Memory B cell (primary cell): Measurements from ENCODE around the gene RPL37.
"Not testable (repeated sequence)": the region's sequence is repeated elsewhere in the genome, so short reads cannot be mapped to it uniquely, and the experiment has no call there.

Source experiments
- ATAC-seq: fragments of 150-1000 bp; cut with Tn5 transposase; 2 replicates; pipeline ENCODE4 v1.10.0; 2021; ENCODE audit warnings: low read depth, mild to moderate bottlenecking, moderate library complexity
- DNase-seq, 2 donors: peaks; one replicate each; pipeline ENCODE4 v3.0.0; 2022; ENCODE audit warnings: low spot score in 2 of 2
- H3K27ac Mint-ChIP-seq: one replicate; pipeline ENCODE4 v1.8.0; 2022; ENCODE audit warnings: mild to moderate bottlenecking, moderate library complexity, mixed read lengths
- H3K27me3 Mint-ChIP-seq: one replicate; pipeline ENCODE4 v1.8.0; 2022; ENCODE audit warnings: mixed read lengths
- H3K36me3 Mint-ChIP-seq: one replicate; pipeline ENCODE4 v1.8.0; 2022; ENCODE audit warnings: mild to moderate bottlenecking, mixed read lengths
- H3K4me1 Mint-ChIP-seq: one replicate; pipeline ENCODE4 v1.8.0; 2022; ENCODE audit warnings: mixed read lengths
- H3K4me3 Mint-ChIP-seq: one replicate; pipeline ENCODE4 v1.8.0; 2022; ENCODE audit warnings: mild to moderate bottlenecking, moderate library complexity, mixed read lengths
- H3K9me3 Mint-ChIP-seq: one replicate; pipeline ENCODE4 v1.8.0; 2022; ENCODE audit warnings: mixed read lengths

The RPL37 gene

DNA sequence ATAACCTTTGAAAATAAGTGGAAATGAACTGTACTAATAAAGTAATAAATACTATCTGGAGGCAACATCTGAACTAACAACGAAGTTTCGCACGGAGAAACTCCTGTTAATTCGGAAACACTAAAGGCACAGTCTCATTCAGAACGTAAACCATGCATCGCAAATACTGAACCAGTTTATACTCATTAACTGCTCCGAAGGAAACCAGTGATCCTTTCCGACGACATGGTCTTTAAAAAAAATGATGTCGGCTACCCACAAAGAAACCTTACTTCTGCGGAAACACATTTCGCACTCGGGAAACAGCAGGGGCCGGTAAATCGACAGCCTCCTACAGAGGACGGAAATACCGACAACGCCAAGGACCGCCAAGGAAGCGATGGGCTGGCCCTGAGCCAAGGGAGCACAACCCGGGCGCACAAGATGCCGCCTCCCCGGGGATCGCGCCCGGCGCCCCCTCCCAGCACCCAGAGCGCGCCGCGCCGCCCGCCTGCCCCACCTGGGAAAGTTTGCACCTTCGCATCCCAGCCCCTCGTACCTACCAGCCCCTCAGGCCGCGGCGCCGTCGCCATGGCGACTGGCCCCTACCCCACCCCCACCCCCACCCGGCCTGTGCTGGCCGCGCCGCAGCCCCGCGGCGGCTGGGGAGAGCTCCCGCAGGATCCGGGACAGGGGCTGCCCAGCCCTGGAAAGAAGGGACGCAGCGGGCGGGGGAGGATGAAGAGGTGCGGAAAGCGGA lies 37.6 kb downstream of the RPL37 start:
- peak; percentile 47 to 59 for DNase-seq
- Mint-ChIP-seq H3K36me3 (peaks cover 3% of the 10 kb centered on the region), H3K9me3 (no peaks in the 10 kb centered on the region), H3K4me1 (peaks cover 27% of the 10 kb centered on the region), H3K27ac (peak overlapping the region; percentile 93), H3K27me3 (no peaks in the 10 kb centered on the region), H3K4me3 (peak overlapping the region; percentile 93)
- peak; percentile 28 for ATAC-seq

DNA sequence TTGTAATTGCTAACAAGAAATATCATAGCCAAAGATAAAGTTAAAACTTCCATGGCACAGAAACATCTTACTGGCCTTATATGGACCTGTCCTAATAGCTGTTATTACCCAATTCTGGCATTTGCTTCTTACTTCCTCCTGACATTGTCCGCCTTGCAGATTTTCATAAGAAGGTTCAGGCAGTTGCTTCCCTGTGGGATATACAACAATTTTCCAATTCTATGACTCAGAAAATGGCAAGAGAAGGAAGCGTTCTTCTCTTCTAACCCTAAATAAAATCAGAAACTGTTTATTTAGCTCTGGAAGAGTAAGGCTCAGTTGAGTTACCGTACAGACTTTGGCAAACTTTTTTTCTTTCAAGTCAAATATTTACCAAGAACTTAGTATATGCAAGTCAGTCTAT lies 38.5 kb downstream of the RPL37 start:
- Mint-ChIP-seq H3K4me1 (peaks cover 32% of the 10 kb centered on the region), H3K27me3 (no peaks in the 10 kb centered on the region), H3K27ac (peak overlapping the region; percentile 93), H3K9me3 (no peaks in the 10 kb centered on the region), H3K4me3 (peak overlapping the region; percentile 32), H3K36me3 (peaks cover 3% of the 10 kb centered on the region)
- DNase-seq: no peak
- ATAC-seq: no peak

DNA sequence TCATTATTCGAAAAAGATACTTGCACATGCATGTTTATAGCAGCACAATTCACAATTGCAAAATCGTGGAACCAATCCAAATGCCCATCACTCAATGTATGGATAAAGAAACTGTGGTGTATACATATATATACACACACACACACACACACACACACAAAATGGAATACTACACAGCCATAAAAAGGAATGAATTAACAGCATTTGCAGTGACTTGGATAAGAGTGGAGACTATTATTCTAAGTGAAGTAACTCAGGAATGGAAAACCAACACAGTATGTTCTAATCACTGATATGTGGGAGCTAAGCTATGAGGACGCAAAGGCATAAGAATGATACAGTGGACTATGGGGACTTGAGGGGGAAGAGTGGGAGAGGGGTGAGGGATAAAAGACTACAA lies 40.1 kb downstream of the RPL37 start:
- not testable (repeated sequence) for DNase-seq, H3K4me3 Mint-ChIP-seq, H3K27ac Mint-ChIP-seq, H3K36me3 Mint-ChIP-seq, H3K9me3 Mint-ChIP-seq, H3K27me3 Mint-ChIP-seq, ATAC-seq
- peaks cover 37% of the 10 kb centered on the region for H3K4me1 Mint-ChIP-seq

DNA sequence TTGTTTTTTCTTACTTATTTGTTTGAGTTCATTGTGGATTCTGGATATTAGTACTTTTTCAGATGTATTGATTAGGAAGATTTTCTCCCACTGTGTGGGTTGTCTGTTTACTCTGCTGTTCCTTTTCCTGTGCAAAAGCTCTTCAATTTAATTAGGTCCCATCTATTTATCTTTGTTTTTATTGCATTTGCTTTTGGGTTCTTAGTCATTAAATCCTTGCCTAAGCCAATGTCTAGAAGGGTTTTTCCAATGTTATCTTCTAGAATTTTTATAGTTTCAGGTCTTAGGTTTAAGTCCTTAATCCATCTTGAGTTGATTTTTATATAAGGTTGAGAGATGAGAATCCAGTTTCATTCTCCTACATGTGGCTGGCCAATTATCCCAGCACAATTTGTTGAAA lies 40.7 kb downstream of the RPL37 start:
- not testable (repeated sequence) for H3K9me3 Mint-ChIP-seq, DNase-seq, H3K27me3 Mint-ChIP-seq, H3K4me3 Mint-ChIP-seq, H3K36me3 Mint-ChIP-seq, ATAC-seq
- Mint-ChIP-seq H3K4me1 (peaks cover 39% of the 10 kb centered on the region), H3K27ac (peak overlapping the region; percentile 81)

DNA sequence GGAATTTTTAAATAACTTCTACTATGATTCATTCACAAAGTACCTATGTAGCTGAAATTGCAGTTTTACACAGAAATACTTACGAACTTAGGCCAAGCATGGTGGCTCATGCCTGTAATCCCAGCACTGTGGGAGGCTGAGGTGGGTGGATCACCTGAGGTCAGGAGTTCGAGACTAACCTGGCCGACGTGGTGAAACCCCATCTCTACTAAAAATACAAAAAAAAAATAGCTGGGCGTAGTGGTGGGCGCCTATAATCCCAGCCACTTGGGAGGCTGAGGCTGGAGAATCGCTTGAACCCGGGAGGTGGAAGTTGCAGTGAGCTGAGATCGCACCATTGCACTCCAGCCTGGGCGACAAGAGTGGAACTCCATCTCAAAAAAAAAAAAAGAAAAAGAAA lies 42.3 kb downstream of the RPL37 start:
- not testable (repeated sequence) for DNase-seq, H3K27me3 Mint-ChIP-seq, H3K27ac Mint-ChIP-seq, ATAC-seq, H3K9me3 Mint-ChIP-seq, H3K4me3 Mint-ChIP-seq
- H3K4me1 Mint-ChIP-seq: peaks cover 46% of the 10 kb centered on the region
- peaks cover 13% of the 10 kb centered on the region for H3K36me3 Mint-ChIP-seq

DNA sequence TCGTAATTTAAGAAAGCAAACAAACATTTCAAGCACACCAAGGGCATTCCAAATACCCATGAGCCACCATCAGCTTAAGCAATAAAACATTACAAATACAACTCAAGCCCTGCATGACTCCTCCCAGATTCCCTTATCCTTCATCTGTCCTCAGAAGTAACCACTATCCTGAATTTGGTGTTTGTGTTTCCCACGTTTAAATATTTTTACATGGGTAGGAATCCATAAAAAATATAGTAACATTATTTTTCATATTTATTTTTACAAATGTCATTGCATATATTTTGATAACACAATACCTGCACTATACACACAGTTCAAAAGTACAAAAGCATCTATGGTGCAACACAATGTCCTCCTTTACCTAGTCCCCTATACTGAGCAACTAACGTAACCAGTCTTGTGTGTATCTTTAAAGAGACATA lies 43.3 kb downstream of the RPL37 start:
- Mint-ChIP-seq H3K27ac (no peak overlapping the region), H3K36me3 (peaks cover 16% of the 10 kb centered on the region), H3K4me1 (peaks cover 48% of the 10 kb centered on the region), H3K4me3 (no peak overlapping the region), H3K27me3 (no peaks in the 10 kb centered on the region), H3K9me3 (peaks cover 1% of the 10 kb centered on the region)
- ATAC-seq (no peak), DNase-seq (no peak)

DNA sequence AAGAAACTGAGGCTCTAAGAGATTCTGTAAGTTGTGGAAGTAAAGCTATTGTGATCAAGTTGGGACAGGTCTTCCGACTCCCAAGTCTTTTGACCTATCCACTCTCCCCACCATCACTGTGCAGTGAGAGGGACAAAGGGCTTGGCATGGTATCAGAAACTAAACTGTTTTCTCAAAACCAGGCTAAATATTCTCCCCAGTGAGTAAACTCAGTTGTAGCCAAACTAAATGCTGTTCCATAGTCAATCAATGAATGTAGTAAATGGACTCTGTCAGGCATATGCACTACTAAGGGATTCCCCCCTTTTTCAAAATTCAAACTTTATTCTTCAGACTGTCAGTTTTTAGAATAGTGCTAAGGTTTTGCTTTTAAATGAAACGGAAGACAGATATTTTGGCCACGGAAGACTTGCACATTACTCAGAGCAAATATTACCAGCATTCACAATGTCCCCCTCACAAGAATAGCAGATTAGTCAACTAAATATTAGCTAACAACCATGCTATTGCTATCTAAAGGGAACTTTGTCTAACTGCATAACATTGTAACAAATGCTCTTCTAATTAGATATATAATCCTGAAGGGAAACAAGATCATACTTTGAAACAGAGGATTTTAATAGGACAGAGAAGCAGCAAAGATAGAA lies 44.0 kb downstream of the RPL37 start:
- ATAC-seq (no peak), DNase-seq (no peak)
- peaks cover 48% of the 10 kb centered on the region for H3K4me1 Mint-ChIP-seq
- no peaks in the 10 kb centered on the region for H3K27me3 Mint-ChIP-seq
- peak overlapping the region; percentile 76 for H3K27ac Mint-ChIP-seq
- H3K9me3 Mint-ChIP-seq: peaks cover 1% of the 10 kb centered on the region
- H3K36me3 Mint-ChIP-seq: peaks cover 21% of the 10 kb centered on the region
- H3K4me3 Mint-ChIP-seq: no peak overlapping the region

DNA sequence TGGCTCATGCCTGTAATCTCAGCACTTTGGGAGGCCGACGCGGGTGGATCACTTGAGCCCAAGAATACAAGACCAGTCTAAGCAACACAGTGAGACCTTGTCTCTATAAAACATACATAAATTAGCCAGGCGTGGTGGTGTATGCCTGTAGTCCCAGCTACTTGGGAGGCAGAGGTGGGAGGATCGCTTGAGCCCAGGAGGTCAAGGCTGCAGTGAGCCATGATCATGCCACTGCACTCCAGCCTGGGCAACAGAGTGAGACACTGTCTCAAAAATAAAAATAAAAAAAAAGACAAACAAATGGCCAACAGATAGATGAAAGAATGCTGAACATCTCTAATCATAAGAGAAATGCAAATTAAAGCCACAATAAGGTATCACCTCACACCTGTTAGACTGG lies 46.1 kb downstream of the RPL37 start:
- not testable (repeated sequence) for H3K4me3 Mint-ChIP-seq, H3K9me3 Mint-ChIP-seq, DNase-seq, ATAC-seq, H3K27me3 Mint-ChIP-seq
- H3K4me1 Mint-ChIP-seq: peaks cover 40% of the 10 kb centered on the region
- H3K27ac Mint-ChIP-seq: peak overlapping the region; percentile 38
- H3K36me3 Mint-ChIP-seq: peaks cover 22% of the 10 kb centered on the region

DNA sequence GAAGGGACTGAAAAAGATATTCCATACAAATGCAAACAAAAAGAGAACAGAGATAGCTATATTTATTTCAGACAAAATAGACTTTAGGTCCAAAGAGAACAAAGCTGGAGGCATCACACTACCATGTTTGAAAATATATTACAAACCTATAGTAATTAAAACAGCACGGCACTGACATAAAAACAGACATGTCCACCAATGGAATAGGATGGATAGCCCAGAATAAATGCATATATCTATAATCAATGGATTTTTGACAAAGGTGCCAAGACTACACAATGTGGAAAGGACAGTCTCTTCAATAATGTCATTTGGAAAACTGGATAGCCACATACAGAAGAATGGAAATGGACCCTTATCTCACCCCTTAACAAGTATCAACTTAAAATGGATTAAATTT lies 47.0 kb downstream of the RPL37 start:
- DNase-seq (no peak), ATAC-seq (no peak)
- Mint-ChIP-seq H3K4me1 (peaks cover 32% of the 10 kb centered on the region), H3K36me3 (peaks cover 22% of the 10 kb centered on the region), H3K27me3 (no peaks in the 10 kb centered on the region), H3K27ac (no peak overlapping the region), H3K4me3 (no peak overlapping the region), H3K9me3 (peaks cover 1% of the 10 kb centered on the region)

DNA sequence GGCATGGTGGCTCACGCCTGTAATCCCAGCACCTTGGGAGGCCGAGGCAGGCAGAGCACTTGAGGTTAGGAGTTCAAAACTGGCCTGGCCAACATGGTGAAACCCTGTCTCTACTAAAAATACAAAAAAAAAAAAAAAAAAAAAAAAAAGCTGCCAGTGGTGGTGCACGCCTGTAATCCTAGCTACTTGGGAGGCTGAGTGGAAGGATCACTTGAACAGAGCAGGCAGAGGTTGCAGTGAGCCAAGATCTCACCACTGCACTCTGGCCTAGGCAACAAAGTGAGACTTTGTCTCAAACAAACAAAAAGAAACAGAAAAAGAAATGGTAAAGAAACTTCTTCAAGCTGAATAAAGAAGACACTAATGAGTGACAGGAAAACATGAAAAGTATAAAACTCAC lies 48.4 kb downstream of the RPL37 start:
- not testable (repeated sequence) for H3K9me3 Mint-ChIP-seq, DNase-seq, H3K27ac Mint-ChIP-seq, H3K4me3 Mint-ChIP-seq, ATAC-seq, H3K27me3 Mint-ChIP-seq
- peaks cover 22% of the 10 kb centered on the region for H3K36me3 Mint-ChIP-seq
- H3K4me1 Mint-ChIP-seq: peaks cover 26% of the 10 kb centered on the region

DNA sequence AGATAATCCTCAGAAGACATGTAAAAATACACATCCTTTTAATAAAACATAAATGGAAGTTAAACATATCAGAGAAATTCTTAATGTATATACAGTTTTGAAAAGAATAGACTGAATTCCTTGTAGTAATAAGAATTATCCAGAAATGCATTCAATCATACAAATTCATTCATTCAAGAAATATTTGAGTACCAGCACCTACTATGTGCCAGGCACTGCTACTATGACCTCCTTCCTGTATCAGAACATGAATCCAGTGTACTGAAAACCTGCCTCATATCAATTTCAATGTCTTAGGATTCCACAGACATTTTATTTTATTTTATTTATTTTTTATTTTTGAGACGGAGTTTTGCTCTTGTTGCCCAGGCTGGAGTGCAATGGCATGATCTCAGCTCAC lies 50.1 kb downstream of the RPL37 start:
- ATAC-seq (no peak), DNase-seq (no peak)

DNA sequence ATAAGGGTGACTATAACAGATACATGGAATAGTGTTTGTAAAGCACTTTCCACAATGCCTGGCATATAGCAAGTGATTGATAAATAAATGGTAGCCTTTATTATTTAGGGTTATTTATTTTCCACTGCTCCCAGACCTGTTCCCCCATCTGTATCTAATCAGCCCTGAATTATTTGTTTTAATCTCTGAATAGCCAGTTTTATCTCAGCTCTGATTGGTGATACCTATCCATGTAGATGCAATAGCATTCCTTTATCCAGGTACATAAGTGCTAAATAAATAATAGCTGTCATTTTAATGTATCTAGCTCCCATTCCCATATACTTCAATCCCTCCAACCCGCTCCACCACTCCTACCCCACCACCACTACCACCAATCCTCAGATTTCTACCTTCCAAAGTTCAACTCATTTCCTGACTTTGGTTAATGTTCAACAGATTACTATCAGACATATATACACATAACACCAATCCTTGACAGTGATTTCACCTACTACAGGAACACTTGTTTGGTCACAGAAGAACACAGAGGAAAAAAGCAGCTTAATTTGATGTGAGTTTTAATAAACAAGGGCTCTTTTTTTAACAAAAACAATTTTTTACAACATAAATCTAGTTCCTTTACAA lies 50.9 kb downstream of the RPL37 start:
- ATAC-seq (no peak), DNase-seq (no peak)
- H3K36me3 Mint-ChIP-seq: peaks cover 22% of the 10 kb centered on the region
- H3K4me1 Mint-ChIP-seq: peaks cover 20% of the 10 kb centered on the region
- H3K4me3 Mint-ChIP-seq: no peak overlapping the region
- no peak overlapping the region for H3K27ac Mint-ChIP-seq
- H3K9me3 Mint-ChIP-seq: peaks cover 1% of the 10 kb centered on the region
- H3K27me3 Mint-ChIP-seq: no peaks in the 10 kb centered on the region

More for the DNA sequence above, 50.1 kb downstream of the RPL37 start:
- Mint-ChIP-seq H3K36me3 (peaks cover 22% of the 10 kb centered on the region), H3K27ac (no peak overlapping the region), H3K9me3 (peaks cover 1% of the 10 kb centered on the region), H3K4me1 (peaks cover 24% of the 10 kb centered on the region), H3K4me3 (no peak overlapping the region), H3K27me3 (no peaks in the 10 kb centered on the region)

DNA sequence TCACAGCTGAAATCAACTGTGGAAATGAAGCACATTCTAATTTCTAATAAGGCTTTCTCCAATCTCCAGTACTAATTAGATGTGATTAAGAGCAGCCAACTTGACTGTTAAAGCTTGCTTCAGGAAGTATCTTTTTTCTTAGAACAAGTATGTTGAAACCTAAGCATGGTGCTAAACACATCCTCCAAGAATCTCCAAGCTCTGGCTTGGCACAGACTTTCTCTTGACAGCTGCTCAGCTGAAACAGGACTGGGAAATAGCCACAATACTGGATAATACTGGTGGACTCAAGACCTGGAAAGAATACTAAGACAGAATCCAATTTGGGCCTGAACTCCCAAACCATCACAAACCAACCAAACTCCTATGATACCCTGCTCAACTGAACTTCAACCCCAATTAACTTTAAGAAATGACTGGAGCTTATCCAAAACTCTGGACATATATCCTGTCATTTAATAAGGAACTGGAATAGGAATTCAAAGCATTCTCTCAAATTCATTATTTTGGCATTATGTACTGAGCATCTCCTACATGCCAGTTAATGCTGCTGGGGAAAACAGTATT lies 53.1 kb downstream of the RPL37 start:
- H3K4me1 Mint-ChIP-seq: peaks cover 13% of the 10 kb centered on the region
- H3K36me3 Mint-ChIP-seq: peaks cover 11% of the 10 kb centered on the region
- DNase-seq (no peak), ATAC-seq (no peak)
- H3K27ac Mint-ChIP-seq: no peak overlapping the region
- H3K4me3 Mint-ChIP-seq: no peak overlapping the region
- no peaks in the 10 kb centered on the region for H3K27me3 Mint-ChIP-seq
- no peaks in the 10 kb centered on the region for H3K9me3 Mint-ChIP-seq

DNA sequence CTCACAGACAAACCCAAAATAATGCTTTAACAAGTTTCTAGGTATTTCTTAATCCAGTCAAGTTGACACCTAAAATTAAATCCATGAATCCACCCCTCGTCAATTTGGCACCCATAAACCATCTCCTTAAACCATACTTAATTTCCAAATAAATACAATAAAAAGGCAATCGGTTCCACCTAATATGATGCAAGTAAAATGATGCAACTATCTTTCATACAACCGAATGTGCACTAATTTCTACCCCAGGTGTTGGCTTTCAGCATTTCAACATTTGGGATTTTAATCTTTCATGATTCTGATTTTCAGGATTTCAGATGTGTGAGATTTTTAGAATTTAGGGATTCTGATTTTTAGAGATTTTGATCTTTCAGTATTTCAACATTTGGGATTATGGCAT lies 54.2 kb downstream of the RPL37 start:
- ATAC-seq (no peak), DNase-seq (no peak)
- Mint-ChIP-seq H3K36me3 (peaks cover 12% of the 10 kb centered on the region), H3K27me3 (no peaks in the 10 kb centered on the region), H3K4me3 (no peak overlapping the region), H3K9me3 (no peaks in the 10 kb centered on the region), H3K4me1 (peaks cover 15% of the 10 kb centered on the region), H3K27ac (no peak overlapping the region)
